CD14-positive monocyte (primary cell): Measurements from ENCODE around the gene PPM1F. TPM values are rescaled to one million over a fixed set of nuclear protein-coding genes. Genes with fewer than 3 reads are reported as not detected.

Experiments
- DNase-seq, 3 donors: peaks; one replicate each; pipeline ENCODE4 v3.0.0-alpha.2; 2011 to 2022
- H2AFZ ChIP-seq: 2 replicates; pipeline ENCODE4 v1.6.0; 2012; ENCODE audit warnings: mild to moderate bottlenecking, low read depth, low read length, inconsistent platforms; ENCODE audit not compliant: insufficient read depth, poor library complexity, severe bottlenecking
- H3K27ac ChIP-seq, 2 donors: 1 replicate in 1 of 2; 2 replicates in 1 of 2; pipeline ENCODE4 v1.5.1; 2012 to 2013; ENCODE audit warnings: low read length in 2 of 2, control low read depth in 1 of 2, inconsistent platforms in 1 of 2, low read depth in 1 of 2, mild to moderate bottlenecking in 1 of 2
- H3K27me3 ChIP-seq, 2 donors: one replicate each; pipeline versions ENCODE4 v1.6.0 to v1.6.1; 2011 to 2013; ENCODE audit warnings: low read length in 2 of 2; ENCODE audit not compliant: control insufficient read depth in 2 of 2, insufficient read depth in 2 of 2
- H3K36me3 ChIP-seq, 2 donors: replicated peaks in 1 of 2; 1 replicate in 1 of 2; 2 replicates in 1 of 2; pipeline versions ENCODE4 v1.5.1 to v1.6.1; 2012 to 2013; ENCODE audit warnings: low read length in 2 of 2, control low read depth in 1 of 2, inconsistent platforms in 1 of 2, mild to moderate bottlenecking in 1 of 2; ENCODE audit not compliant: insufficient read depth in 2 of 2, control insufficient read depth in 1 of 2
- H3K4me1 ChIP-seq, 2 donors: 1 replicate in 1 of 2; 2 replicates in 1 of 2; pipeline versions ENCODE4 v1.5.1 to v1.6.1; 2012 to 2013; ENCODE audit warnings: low read length in 2 of 2, control low read depth in 1 of 2, inconsistent platforms in 1 of 2, mild to moderate bottlenecking in 1 of 2, moderate library complexity in 1 of 2; ENCODE audit not compliant: insufficient read depth in 2 of 2, control insufficient read depth in 1 of 2
- H3K4me2 ChIP-seq: replicated peaks from 2 replicates; pipeline ENCODE3; 2012; ENCODE audit warnings: low read length, moderate library complexity, mild to moderate bottlenecking; ENCODE audit not compliant: poor library complexity, severe bottlenecking; ENCODE audit errors: extremely low read depth
- H3K4me3 ChIP-seq, 3 experiments: fragments of 200-600 bp in 1 of 3; sonication (generic) in 1 of 3; replicated peaks in 1 of 3; 1 replicate in 2 of 3; 2 replicates in 1 of 3; pipeline ENCODE4 v1.5.1; 2011 to 2013; ENCODE audit warnings: low read length in 3 of 3, mild to moderate bottlenecking in 3 of 3, control low read depth in 2 of 3, low read depth in 2 of 3, inconsistent platforms in 1 of 3, moderate library complexity in 1 of 3
- H3K79me2 ChIP-seq: 2 replicates; pipeline ENCODE4 v1.6.0; 2012; ENCODE audit warnings: mild to moderate bottlenecking, control low read depth, inconsistent platforms, low read length, moderate library complexity; ENCODE audit not compliant: insufficient read depth
- H3K9ac ChIP-seq: 2 replicates; pipeline ENCODE4 v1.6.0; 2017; ENCODE audit warnings: low read length, mild to moderate bottlenecking; ENCODE audit not compliant: insufficient read depth, poor library complexity, severe bottlenecking
- H3K9me3 ChIP-seq, 2 donors: replicated peaks in 1 of 2; 1 replicate in 1 of 2; 2 replicates in 1 of 2; pipeline versions ENCODE4 v1.5.1 to v1.6.1; 2012 to 2013; ENCODE audit warnings: low read length in 2 of 2, control low read depth in 1 of 2; ENCODE audit not compliant: control insufficient read depth in 1 of 2, insufficient read depth in 1 of 2
- H4K20me1 ChIP-seq: 2 replicates; pipeline ENCODE4 v1.6.0; 2012; ENCODE audit warnings: mild to moderate bottlenecking, low read length, control low read depth, moderate library complexity; ENCODE audit not compliant: insufficient read depth
- H3K27ac Mint-ChIP-seq, 7 donors: one replicate each; pipeline ENCODE4 v1.8.0; 2020; ENCODE audit warnings: mild to moderate bottlenecking in 7 of 7, mixed read lengths in 7 of 7, moderate library complexity in 6 of 7, inconsistent platforms in 2 of 7
- H3K27me3 Mint-ChIP-seq, 3 donors: one replicate each; pipeline ENCODE4 v1.8.0; 2021 to 2022; ENCODE audit warnings: low read depth in 3 of 3, mild to moderate bottlenecking in 3 of 3, mixed read lengths in 3 of 3, moderate library complexity in 3 of 3, inconsistent platforms in 1 of 3
- H3K36me3 Mint-ChIP-seq, 2 donors: one replicate each; pipeline ENCODE4 v1.8.0; 2020; ENCODE audit warnings: mixed read lengths in 2 of 2, inconsistent platforms in 1 of 2, mild to moderate bottlenecking in 1 of 2
- H3K4me1 Mint-ChIP-seq: one replicate; pipeline ENCODE4 v1.8.0; 2020; ENCODE audit warnings: mild to moderate bottlenecking, mixed read lengths
- H3K4me3 Mint-ChIP-seq, 2 donors: one replicate each; pipeline ENCODE4 v1.8.0; 2020; ENCODE audit warnings: mild to moderate bottlenecking in 2 of 2, mixed read lengths in 2 of 2, moderate library complexity in 1 of 2
- H3K9me3 Mint-ChIP-seq, 7 donors: one replicate each; pipeline ENCODE4 v1.8.0; 2020 to 2022; ENCODE audit warnings: mixed read lengths in 7 of 7, mild to moderate bottlenecking in 6 of 7, moderate library complexity in 6 of 7, inconsistent platforms in 2 of 7
- CTCF ChIP-seq: fragments of 200-600 bp; IDR thresholded peaks from one replicate; pipeline ENCODE4 v1.8.0; 2022; ENCODE audit warnings: antibody characterized with exemption, mild to moderate bottlenecking
- WGBS: methylation state at CpG from one replicate; pipeline ENCODE4 v1.1.5; 2013; ENCODE audit warnings: missing lambda C conversion rate; ENCODE audit not compliant: insufficient coverage; 5-methylcytosine and 5-hydroxymethylcytosine counted together
- intact Hi-C, 2 donors: fragments of 100-400 bp; cut with micrococcal nuclease; formaldehyde crosslinking; loops; one replicate each; pipeline versions ENCODE4 v1.15.0 to v1.15.1; 2023
- polyA plus RNA-seq, 3 donors: library from polyadenylated mRNA; depleted of rRNA in 1 of 3; unstranded in 2 of 3; stranded (reverse) in 1 of 3; fragments of 300-500 nt in 2 of 3; fragments of >200 nt in 1 of 3; fragmentation: Illumina TruSeq in 2 of 3; gene quantifications; 1 replicate in 2 of 3; 2 replicates in 1 of 3; pipeline ENCODE4 v1.2.3, GENCODE V29; 2012 to 2021

Gene PPM1F
- polyA plus RNA-seq, 3 donors: 28.8 to 95.0 (median 37.2) TPM

GRCh38 chr22:21927174-21927823 is 25.3 kb downstream of the PPM1F start:
- no peak overlapping the region for H3K4me3 Mint-ChIP-seq

GRCh38 chr22:21926728-21927127 is 25.9 kb downstream of the PPM1F start:
- Histone ChIP-seq H3K9me3 (no peaks in the 10 kb centered on the region), H3K36me3 (peaks cover 86 to 97% of the 10 kb centered on the region in 2 donors), H3K4me1 (no peaks in the 10 kb centered on the region), H2AFZ (no peak overlapping the region), H3K4me2 (no peak overlapping the region), H3K4me3 (no peak overlapping the region), H3K9ac (no peak overlapping the region), H3K27me3 (no peaks in the 10 kb centered on the region), H3K79me2 (no peaks in the 10 kb centered on the region), H4K20me1 (peaks cover 80% of the 10 kb centered on the region), H3K27ac (peak overlapping the region in 1 of 2 donors; percentile 43)
- no peaks in the 10 kb centered on the region for H3K9me3 Mint-ChIP-seq
- peaks cover 78 to 97% of the 10 kb centered on the region in 2 donors for H3K36me3 Mint-ChIP-seq
- WGBS: 100% methylated on average over 2 of the region's 4 CpGs
- H3K27ac Mint-ChIP-seq: peak overlapping the region in 4 of 7 donors; percentile 19 to 72 (median 38)
- no peak overlapping the region for H3K4me3 Mint-ChIP-seq
- no peak for TF ChIP-seq CTCF
- DNase-seq: no peak
- H3K27me3 Mint-ChIP-seq: no peaks in the 10 kb centered on the region
- H3K4me1 Mint-ChIP-seq: no peaks in the 10 kb centered on the region
- intact Hi-C loops: no loop called here

More at GRCh38 chr22:21927174-21927823, 25.3 kb downstream of the PPM1F start:
- no peak for DNase-seq
- Mint-ChIP-seq H3K27ac (peak overlapping the region in 4 of 7 donors; percentile 19 to 72 (median 38)), H3K36me3 (peaks cover 75 to 97% of the 10 kb centered on the region in 2 donors), H3K4me1 (no peaks in the 10 kb centered on the region), H3K27me3 (no peaks in the 10 kb centered on the region), H3K9me3 (no peaks in the 10 kb centered on the region)
- Histone ChIP-seq H2AFZ (no peak overlapping the region), H3K4me2 (no peak overlapping the region), H3K27me3 (no peaks in the 10 kb centered on the region), H4K20me1 (peaks cover 76% of the 10 kb centered on the region), H3K4me1 (no peaks in the 10 kb centered on the region), H3K9ac (no peak overlapping the region), H3K36me3 (peaks cover 86 to 97% of the 10 kb centered on the region in 2 donors), H3K27ac (peak overlapping the region in 1 of 2 donors; percentile 43), H3K79me2 (no peaks in the 10 kb centered on the region), H3K9me3 (no peaks in the 10 kb centered on the region), H3K4me3 (no peak overlapping the region)
- intact Hi-C loops: no loop called here
- TF ChIP-seq CTCF: no peak
- WGBS: 92% methylated on average over 11 of the region's 16 CpGs
